Breast epithelium (tissue), 3 donors: Measurements from ENCODE around the gene HUS1.

Experiments used
- POLR2A ChIP-seq: fragments of 450-650 bp; IDR thresholded peaks from one replicate; pipeline ENCODE4 v1.6.1; 2016; ENCODE audit warnings: antibody characterized with exemption, mild to moderate bottlenecking, moderate library complexity
- TF ChIP-seq, protein P1 (sequence below), 3 donors: fragments of 450-650 bp; IDR thresholded peaks; one replicate each; pipeline ENCODE4 v1.5.1; 2016 to 2017; ENCODE audit warnings: antibody characterized with exemption in 3 of 3, mild to moderate bottlenecking in 3 of 3, moderate library complexity in 3 of 3

DNA sequence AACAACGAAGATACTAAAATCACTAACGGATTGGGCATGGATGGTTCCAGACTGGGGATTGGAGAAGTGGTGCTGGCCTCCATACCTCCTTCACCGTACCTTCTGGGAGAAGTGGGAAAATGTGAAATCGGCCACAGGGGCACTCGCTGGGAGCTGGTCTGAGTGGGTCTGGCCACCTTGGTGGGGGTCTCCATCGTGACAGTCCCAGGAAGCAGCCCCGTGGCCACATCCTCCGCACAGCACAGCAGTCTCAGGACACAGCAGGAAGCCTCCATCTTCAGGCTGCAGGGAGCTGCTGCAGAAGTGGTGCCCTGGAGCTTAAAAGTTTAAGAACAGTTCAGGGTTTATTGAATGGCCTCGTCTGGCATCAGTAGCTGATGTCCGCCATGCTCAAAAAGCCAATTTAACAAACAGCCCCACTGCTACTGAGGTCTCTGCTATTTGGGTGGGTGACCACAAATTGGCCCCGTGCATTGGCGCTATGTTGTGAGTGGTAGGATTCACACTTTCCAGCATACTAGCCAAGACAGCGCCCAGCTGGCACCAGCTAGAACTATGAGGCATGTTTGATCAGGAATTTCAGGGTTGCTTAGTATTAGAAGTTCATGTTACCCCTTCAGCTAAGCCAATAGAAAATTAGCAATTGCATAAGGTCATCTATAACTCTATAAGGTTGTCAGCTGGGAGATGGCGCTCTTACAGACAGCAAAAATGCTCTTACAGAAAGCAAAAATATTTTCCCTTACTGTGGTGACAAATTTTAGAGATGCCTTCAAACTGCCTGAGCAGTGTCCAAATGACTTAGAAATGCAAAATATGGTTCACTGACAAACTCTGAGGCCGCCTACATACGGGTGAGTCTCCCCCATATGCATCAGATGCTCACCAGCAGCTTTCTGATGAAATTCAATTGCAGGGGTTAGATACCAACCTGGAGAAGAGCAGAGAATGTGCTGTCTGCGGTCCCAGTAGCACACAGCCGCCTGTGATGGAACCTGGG is 48.1 kb downstream of the HUS1 start:
- TF ChIP-seq, protein P1, sequence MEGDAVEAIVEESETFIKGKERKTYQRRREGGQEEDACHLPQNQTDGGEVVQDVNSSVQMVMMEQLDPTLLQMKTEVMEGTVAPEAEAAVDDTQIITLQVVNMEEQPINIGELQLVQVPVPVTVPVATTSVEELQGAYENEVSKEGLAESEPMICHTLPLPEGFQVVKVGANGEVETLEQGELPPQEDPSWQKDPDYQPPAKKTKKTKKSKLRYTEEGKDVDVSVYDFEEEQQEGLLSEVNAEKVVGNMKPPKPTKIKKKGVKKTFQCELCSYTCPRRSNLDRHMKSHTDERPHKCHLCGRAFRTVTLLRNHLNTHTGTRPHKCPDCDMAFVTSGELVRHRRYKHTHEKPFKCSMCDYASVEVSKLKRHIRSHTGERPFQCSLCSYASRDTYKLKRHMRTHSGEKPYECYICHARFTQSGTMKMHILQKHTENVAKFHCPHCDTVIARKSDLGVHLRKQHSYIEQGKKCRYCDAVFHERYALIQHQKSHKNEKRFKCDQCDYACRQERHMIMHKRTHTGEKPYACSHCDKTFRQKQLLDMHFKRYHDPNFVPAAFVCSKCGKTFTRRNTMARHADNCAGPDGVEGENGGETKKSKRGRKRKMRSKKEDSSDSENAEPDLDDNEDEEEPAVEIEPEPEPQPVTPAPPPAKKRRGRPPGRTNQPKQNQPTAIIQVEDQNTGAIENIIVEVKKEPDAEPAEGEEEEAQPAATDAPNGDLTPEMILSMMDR (IDR thresholded peaks at IDR 0.05) = no peak
- no peak for TF ChIP-seq POLR2A
